HFF-Myc (cell line): ENCODE data around the gene NCOA3.

Source experiments
- DNase-seq: peaks from one replicate; pipeline ENCODE4 v3.0.0-alpha.2; 2011; ENCODE audit warnings: low read depth; ENCODE audit errors: extremely low read depth
- H3K4me3 ChIP-seq: replicated peaks from 2 replicates; pipeline ENCODE4 v1.5.1; 2011; ENCODE audit warnings: low read depth, mild to moderate bottlenecking, control low read depth, low read length
- CTCF ChIP-seq: IDR thresholded peaks from 2 replicates; pipeline ENCODE4 v1.5.1; 2012; ENCODE audit warnings: mild to moderate bottlenecking, low read depth, low read length, control low read depth; ENCODE audit errors: missing control alignments

Gene NCOA3

GRCh38 chr20:47540443-47541354, 39.0 kb downstream of the NCOA3 start:
- TF ChIP-seq CTCF, result no peak
- no peak for DNase-seq

GRCh38 chr20:47541355-47541922, 39.8 kb downstream of the NCOA3 start:
- no peak overlapping the region for H3K4me3 ChIP-seq
- no peak for DNase-seq
- TF ChIP-seq CTCF, result no peak

More at GRCh38 chr20:47540443-47541354, 39.0 kb downstream of the NCOA3 start:
- H3K4me3 ChIP-seq, result no peak overlapping the region

- DNase-seq, result no peak
- no peak overlapping the region for H3K4me3 ChIP-seq
- TF ChIP-seq CTCF, result no peak
These were observed 41.3 kb downstream of the NCOA3 start for GRCh38 chr20:47543006-47543431.

- H3K4me3 ChIP-seq, result no peak overlapping the region
- no peak for TF ChIP-seq CTCF
- no peak for DNase-seq
These were observed 42.6 kb downstream of the NCOA3 start for GRCh38 chr20:47544240-47544639.

- no peak overlapping the region for H3K4me3 ChIP-seq
- DNase-seq, result no peak
- TF ChIP-seq CTCF, result no peak
These were observed 43.2 kb downstream of the NCOA3 start for GRCh38 chr20:47544852-47545251.

- H3K4me3 ChIP-seq, result no peak overlapping the region
- no peak for TF ChIP-seq CTCF
- no peak for DNase-seq
These were observed 43.8 kb downstream of the NCOA3 start for GRCh38 chr20:47545499-47545898.
